Amniotic stem cell (primary cell): ENCODE measurements around the gene ATL1.
"Not testable (repeated sequence)": the region's sequence is repeated elsewhere in the genome, so short reads cannot be mapped to it uniquely, and the experiment has no call there.

Experiments
- DNase-seq: peaks from one replicate; lab custom pipeline; 2025; lab: John Stamatoyannopoulos, UW

ATL1 gene

GRCh38 chr14:50603565-50603964 is 43.6 kb downstream of the ATL1 start:
- DNase-seq, result no peak

DNA sequence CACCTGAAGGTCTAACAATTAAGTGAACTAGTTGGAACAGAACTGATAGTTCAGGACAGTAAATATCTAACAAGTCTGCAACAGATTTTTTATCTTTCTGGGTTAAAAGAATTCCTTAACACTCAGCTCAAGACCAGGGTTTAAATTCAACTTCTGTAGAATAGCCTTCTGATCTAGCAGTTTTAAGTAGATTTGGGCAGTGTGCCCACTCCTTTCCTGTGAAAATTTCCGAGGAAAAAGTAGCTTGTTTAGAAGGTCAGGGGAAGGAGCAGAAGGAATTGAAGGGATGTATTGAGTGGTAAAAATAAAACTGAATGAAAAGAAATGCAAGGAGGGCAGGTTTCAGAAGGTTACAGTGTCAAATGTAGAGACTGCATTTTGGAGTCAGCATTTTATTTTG is 45.8 kb downstream of the ATL1 start:
- no peak for DNase-seq

GRCh38 chr14:50606468-50606867 is 46.5 kb downstream of the ATL1 start:
- DNase-seq, result no peak

- DNase-seq, result no peak
Measured at GRCh38 chr14:50607181-50607580, 47.2 kb downstream of the ATL1 start.

GRCh38 chr14:50607761-50608160 is 47.8 kb downstream of the ATL1 start:
- no peak for DNase-seq

GRCh38 chr14:50608302-50608851 is 48.4 kb downstream of the ATL1 start:
- no peak for DNase-seq

DNA sequence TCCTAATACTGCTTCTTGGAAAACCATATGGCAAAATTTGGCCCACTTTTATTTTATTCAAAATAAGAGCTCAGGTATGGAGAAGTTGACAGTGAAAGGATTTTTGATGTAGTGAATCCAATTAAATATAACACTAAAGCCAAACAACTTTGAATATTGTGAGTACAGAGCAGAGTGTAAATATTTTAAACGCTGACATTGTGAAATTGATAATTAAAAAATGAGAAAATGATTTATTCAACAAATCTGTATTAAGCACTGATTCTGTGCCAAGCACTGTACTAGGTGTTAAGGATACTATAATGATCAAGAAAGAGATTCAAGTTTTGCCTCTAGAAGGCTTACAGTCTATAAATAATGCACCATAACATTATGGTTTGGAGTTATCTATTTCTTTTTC is 50.5 kb downstream of the ATL1 start:
- no peak for DNase-seq

DNA sequence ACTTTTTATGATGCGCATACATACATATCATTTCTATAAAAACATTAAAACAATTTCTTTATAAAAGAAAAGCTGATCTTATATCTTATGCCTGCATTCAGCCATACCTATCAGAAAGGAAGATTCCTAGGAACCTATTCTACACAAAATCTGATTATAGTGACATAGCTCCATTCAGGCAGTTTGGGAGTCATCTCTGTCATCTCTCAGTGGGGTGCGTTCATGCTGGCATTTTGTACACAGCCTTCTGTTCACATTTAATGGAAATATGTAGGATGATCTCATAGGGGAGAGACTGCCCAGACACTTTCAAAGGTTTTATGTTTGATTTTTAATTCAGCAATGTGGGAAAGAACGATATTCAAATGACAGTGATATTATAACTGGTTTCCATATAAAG is 52.9 kb downstream of the ATL1 start:
- no peak for DNase-seq

GRCh38 chr14:50615056-50615455 is 55.1 kb downstream of the ATL1 start:
- DNase-seq, result no peak

DNA sequence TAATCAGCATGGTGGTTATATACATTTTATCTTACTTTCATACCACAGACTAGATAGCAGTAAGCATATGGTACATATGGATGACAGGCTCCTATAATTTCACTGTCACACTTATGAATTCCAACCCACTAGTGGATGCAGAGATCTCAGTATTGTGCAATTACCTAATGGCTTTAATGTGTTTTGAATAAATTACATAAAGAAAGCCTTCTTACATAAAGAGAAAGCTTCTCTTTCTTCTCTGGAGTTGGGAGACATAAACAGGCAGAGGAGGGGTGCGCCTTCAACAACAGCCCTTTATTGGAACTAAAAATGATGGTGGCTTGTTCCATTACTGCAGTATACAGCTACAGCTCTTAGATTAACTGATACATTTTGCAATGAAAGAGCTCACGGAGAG is 55.6 kb downstream of the ATL1 start:
- DNase-seq, result no peak

DNA sequence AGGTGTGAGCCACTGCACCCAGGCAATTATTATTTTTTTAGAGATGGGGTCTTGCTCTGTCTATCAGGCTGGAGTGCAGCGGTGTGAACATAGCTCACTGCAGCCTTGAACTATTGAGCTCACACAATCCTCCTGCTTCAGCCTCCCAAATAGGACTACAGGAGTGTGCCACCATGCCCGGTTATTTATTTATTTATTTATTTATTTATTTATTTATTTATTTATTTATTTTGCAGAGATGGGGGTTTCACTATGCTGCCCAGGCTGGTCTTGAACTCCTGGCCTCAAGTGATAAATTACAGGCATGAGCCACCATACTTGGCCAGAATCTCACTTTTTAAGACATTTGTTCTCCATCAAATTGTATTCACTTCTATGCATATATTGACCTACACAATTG is 56.3 kb downstream of the ATL1 start:
- DNase-seq, result no peak

GRCh38 chr14:50619569-50620141 is 59.7 kb downstream of the ATL1 start:
- no peak for DNase-seq

DNA sequence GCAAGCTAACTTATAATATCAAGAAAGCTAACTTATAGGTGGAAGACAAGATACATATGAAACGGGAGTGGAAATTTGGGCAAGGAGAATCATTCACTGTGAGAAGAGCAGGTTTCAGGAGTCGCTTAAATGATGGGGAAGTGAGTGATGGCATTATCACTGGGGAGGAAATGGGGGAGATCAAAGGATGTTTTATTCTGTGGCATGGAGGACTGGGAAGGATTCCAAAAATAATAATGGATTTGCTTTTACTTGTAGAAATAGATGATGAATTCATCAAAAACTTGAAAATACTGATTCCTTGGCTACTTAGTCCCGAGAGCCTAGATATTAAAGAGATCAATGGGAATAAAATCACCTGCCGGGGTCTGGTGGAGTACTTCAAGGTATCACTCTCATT is 60.4 kb downstream of the ATL1 start:
- no peak for DNase-seq

- DNase-seq, result no peak
Measured at GRCh38 chr14:50622978-50623377, 63.0 kb downstream of the ATL1 start.

GRCh38 chr14:50624447-50624846 is 64.5 kb downstream of the ATL1 start:
- DNase-seq, result no peak

DNA sequence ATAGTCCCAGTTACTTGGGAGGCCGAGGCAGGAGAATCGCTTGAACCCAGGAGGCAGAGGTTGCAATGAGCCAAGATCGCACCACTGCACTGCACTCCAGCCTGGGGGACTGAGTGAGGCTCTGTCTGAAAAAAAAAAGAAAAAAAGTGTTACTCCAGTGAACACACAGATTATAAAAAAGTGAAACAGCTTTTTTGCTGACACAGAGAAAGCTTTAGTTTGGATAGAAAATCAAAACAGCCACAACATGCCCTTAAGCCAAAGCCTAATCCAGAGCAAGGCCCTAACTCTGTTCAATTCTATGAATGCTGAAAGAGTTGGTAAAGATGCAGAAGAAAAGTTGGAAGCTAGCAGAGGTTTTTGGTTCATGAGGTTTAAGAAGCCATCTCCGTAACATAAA is 65.0 kb downstream of the ATL1 start:
- not testable (repeated sequence) for DNase-seq

DNA sequence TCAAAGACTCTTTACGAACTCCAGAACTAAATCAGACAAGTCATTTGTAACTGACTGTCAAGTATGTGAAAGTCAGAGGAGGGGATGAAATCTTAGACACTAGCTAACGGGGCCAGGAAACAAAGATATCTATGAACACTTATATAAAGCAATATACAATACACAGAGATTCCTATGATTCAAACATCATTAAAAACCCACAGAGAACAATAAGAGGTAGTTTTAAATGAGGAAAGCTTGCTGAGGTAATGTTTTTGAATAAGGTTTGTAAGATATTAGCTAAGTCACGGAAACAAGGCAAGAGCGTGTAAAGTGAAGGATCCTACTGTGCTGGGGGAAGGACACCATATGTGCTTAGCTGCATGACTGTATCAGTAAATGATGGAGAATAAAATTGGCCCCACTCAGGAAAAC is 71.5 kb downstream of the ATL1 start:
- no peak for DNase-seq

GRCh38 chr14:50633954-50634353 is 74.0 kb downstream of the ATL1 start:
- DNase-seq, result no peak

DNA sequence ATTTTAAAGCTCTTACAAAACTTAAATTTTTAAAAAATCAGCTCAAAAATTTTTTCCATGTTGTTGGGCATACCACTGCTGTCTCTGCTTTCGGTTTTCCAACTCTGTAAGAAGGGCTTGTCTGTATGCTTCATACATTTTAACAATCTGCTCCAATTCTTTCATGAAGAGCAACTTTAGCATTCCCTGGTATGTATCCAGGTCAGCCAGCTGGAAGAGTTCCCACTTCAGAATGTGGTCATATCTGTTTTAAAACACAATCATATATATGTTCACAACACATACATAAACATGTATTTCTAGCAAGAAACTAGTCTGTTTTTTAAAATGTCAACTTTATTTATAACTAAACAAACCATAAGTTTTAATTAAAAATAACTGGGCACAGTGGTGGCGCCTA is 75.2 kb downstream of the ATL1 start:
- DNase-seq, result no peak

DNA sequence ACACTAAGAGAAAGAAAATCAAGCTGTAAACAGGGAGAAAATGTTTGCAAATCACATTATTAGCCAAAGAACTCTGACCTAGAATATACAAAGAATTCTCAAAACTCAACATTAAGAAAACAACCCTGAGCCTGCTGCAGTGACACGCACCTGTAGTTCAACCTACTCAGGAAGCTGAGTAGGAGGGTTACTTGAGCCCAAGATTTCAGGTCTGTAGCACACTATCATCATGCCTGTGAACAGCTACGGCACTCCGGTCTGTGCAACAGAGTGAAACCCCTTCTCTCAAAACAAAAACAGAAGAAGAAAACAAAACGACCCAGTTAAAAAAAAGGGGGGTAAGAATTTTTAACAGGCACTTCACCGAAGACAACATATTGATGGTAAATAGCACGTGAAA is 87.3 kb downstream of the ATL1 start:
- no peak for DNase-seq

DNA sequence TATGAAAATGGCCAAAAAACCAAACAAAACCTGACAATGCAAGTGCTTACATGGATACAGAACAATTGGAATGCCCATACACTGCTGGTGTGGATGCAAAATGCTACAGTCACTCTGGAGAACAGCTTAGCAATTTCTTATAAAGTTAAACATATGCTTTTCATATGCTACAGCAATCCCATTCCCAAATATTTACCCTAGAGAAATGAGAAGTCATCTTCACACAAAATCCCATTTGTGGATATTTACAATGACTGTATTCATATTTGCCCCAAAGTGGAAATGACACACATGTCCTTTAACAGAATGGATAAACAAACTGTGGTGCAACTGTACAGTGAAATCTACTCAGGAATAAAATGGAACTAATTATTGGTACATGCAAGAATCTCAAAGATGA is 87.8 kb downstream of the ATL1 start:
- DNase-seq, result no peak

- no peak for DNase-seq
Measured at GRCh38 chr14:50649691-50650090, 89.7 kb downstream of the ATL1 start.

- DNase-seq, result no peak
Measured at GRCh38 chr14:50656776-50657175, 96.8 kb downstream of the ATL1 start.

DNA sequence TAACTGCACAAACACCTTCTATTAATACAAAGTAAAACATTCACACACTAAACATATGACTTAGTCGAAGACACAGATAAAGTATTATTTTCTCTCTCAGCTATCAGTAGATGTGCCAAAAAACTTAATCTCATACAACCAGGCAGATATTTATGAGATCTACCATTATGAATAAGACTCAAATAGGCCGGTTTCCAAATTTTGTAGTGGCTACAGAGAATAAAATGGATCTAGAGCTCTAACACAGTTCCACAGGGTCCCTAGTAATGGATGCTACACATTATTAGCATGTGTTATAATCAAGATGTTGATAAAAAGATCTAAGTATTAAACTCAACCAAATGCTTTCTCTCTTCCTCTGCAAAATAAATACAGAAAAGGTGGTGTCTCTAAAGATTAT is 97.8 kb downstream of the ATL1 start:
- DNase-seq, result no peak

- no peak for DNase-seq
Measured at GRCh38 chr14:50658203-50658602, 98.3 kb downstream of the ATL1 start.
